Cardiac fibroblast (primary cell): ENCODE measurements around the gene PUS1.
"Not testable (repeated sequence)": the region's sequence is repeated elsewhere in the genome, so short reads cannot be mapped to it uniquely, and the experiment has no call there.

Experiments
- DNase-seq, 2 donors: peaks; one replicate each; pipeline versions ENCODE4 v3.0.0 to v3.0.0-alpha.2; 2010; ENCODE audit warnings: low read depth in 2 of 2
- H3K4me3 ChIP-seq, 2 donors: replicated peaks in 1 of 2; 1 replicate in 1 of 2; 2 replicates in 1 of 2; pipeline ENCODE4 v1.5.1; 2011; ENCODE audit warnings: low read depth in 2 of 2, low read length in 2 of 2, mild to moderate bottlenecking in 2 of 2, moderate library complexity in 1 of 2
- TF ChIP-seq, protein P1 (sequence below): IDR thresholded peaks from one replicate; pipeline ENCODE4 v1.5.1; 2011; ENCODE audit warnings: low read depth, mild to moderate bottlenecking, low read length, inconsistent platforms

PUS1 gene

DNA sequence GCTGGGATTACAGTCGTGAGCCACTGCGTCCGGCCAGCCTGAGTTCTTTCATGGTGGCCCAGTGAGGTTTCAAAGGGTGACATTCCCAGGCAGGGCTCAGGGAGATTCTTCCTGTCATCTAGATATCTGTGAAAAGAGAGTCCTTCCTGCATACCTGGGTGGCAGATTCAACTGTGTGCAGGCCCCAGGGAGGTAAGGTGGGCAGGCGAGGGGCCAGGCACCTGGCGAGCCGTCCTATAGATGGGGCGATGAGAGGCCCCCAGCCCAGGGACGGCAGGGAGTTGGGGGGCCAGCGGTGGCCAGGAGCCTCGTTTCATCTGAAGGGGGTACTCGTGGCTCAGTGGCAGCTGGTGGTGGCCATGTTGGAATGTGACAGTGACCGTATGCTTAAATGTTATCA is 13.6 kb downstream of the PUS1 start:
- DNase-seq: no peak
- no peak overlapping the region for H3K4me3 ChIP-seq
- TF ChIP-seq, protein P1, sequence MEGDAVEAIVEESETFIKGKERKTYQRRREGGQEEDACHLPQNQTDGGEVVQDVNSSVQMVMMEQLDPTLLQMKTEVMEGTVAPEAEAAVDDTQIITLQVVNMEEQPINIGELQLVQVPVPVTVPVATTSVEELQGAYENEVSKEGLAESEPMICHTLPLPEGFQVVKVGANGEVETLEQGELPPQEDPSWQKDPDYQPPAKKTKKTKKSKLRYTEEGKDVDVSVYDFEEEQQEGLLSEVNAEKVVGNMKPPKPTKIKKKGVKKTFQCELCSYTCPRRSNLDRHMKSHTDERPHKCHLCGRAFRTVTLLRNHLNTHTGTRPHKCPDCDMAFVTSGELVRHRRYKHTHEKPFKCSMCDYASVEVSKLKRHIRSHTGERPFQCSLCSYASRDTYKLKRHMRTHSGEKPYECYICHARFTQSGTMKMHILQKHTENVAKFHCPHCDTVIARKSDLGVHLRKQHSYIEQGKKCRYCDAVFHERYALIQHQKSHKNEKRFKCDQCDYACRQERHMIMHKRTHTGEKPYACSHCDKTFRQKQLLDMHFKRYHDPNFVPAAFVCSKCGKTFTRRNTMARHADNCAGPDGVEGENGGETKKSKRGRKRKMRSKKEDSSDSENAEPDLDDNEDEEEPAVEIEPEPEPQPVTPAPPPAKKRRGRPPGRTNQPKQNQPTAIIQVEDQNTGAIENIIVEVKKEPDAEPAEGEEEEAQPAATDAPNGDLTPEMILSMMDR: no peak

DNA sequence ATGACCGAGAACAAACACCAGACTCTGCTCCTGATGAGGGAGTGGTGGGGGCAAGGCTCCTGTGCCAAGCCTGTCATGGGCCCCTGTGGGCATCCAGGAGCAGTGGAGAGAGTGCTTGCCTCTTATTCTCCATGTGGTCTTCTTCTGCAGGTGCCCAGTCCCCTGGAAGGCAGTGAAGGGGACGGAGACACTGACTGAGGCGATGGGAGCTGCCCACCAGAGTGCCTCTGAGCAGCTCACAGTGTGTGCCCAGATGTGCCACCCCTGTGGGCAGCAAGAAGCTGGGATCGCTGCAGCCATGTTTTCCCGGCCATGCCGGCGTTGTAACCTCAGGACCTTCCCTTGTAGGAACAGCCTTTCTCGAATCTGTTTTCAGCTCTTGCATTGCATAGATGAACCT is 14.3 kb downstream of the PUS1 start:
- no peak overlapping the region for H3K4me3 ChIP-seq
- TF ChIP-seq, protein P1: no peak
- no peak for DNase-seq

DNA sequence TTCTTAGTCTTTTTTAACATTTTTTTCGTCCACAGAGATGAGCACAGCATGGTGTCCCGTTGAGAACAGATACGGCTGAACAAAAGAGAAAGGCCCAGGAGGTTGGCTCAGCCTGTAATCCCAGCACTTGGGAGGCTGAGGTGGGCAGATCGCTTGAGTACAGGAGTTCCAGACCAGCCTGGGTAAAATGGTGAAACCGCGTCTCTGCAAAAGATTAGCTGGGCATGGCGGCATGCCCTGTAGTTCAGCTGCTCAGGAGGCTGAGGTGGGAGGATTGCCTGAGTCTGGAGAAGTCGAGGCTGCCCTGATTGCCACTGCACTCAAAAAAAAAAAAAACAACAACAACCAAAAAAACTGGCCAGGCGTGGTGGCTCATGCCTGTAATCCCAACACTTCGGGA is 14.8 kb downstream of the PUS1 start:
- DNase-seq: no peak
- TF ChIP-seq, protein P1: no peak
- no peak overlapping the region for H3K4me3 ChIP-seq

DNA sequence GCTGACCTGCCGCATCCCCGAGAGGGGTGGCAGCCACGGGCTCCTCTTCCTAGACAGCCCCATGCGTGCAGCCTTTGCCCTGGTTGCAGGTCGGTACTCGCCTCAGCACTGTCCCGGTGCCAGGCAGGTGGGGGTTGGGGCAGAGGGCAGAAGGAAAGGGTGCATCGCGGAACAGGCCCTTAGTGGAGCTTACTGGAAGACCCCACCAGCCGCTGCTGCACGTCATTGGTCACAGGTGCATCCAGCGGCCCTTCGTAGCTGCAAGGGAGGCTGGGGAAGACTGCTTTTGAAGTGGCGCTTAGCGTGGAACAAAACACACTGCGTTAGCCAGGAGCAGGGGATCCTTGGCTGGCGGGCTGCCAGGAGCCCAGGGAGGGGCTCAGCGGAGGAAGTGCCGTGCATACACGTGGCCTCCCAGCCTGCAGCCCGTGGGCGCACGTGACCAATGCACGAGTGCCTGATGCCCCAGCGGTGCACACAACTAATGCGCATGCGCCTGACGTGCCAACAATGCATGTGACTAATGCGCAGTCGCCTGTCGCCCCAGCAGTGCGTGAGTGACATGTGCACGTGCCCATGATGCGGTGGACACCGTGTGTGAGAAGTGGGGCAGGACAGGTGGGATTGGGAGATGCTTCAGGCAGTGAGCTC is 15.7 kb downstream of the PUS1 start:
- TF ChIP-seq, protein P1: no peak
- H3K4me3 ChIP-seq: no peak overlapping the region
- DNase-seq: no peak

DNA sequence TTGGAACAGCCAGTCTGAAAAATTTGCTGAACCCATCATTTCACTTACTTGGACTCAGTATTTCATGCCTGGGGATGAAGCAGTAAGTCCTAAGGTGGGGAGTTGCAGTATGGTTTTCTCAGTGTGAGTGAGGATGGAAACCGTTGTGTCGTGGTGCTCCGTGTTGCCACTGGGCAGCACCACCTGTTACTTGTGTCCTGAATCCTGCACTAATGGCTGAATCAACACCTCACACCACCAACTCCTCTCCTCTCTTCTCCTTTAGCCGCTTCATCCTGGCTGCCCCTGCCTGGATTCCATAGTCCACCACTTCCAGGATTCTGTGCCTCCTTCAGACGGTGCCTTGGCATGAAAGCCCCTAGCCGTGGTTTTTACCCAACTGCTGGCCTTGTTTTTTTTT is 17.7 kb downstream of the PUS1 start:
- DNase-seq: no peak

DNA sequence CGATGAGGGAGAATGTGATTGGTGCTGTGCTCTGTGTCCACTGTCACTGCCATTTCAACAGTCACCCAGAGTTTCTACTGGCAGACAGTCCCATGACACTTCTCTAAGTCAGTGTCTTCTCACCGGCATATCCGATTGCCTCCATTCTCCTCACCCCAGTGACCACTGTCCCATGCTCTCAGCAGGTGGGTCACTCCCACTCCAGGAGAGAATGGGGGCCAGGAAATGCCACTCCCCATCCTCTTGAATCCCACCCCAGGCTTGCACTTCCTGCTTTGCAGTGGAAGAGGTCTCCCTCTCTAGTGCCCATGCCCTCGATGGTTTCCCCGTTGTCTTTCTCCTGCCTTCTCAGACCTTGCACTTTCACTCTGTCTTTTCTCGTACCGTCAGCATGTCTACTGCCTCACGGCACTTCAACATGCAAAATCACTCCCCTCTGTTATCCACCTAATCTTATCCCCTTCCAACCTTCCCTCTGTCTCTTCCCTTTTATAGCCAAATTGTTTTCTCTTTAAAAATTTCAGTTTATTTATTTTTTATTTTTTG is 18.5 kb downstream of the PUS1 start:
- TF ChIP-seq, protein P1: no peak
- no peak overlapping the region for H3K4me3 ChIP-seq
- no peak for DNase-seq

More for the DNA sequence above, 17.7 kb downstream of the PUS1 start:
- no peak overlapping the region for H3K4me3 ChIP-seq
- TF ChIP-seq, protein P1: no peak

DNA sequence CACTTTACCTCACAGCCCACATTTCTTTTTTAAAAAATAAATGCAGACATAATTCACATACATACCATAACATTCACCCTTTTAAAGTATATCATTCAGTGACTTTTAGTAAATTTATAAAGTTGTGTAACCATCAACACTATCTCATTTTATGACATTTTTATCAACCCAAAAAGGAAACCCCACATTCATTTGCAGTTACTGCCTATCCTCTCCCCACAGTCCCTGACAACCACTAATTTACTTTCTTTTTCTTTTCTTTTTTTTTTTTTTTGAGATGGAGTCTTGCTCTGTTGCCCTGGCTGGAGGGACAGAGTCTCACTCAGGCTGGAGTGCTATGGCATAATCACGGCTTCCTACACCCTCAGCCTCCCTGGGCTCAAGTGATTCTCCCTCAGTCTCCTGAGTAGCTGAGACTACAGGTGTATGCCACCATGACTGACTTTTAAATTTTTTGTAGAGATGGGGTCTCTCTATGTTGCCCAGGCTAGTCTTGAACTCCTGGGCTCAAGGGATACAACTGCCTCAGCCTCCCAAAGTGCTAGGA is 19.2 kb downstream of the PUS1 start:
- H3K4me3 ChIP-seq: no peak overlapping the region
- TF ChIP-seq, protein P1: no peak
- DNase-seq: no peak

DNA sequence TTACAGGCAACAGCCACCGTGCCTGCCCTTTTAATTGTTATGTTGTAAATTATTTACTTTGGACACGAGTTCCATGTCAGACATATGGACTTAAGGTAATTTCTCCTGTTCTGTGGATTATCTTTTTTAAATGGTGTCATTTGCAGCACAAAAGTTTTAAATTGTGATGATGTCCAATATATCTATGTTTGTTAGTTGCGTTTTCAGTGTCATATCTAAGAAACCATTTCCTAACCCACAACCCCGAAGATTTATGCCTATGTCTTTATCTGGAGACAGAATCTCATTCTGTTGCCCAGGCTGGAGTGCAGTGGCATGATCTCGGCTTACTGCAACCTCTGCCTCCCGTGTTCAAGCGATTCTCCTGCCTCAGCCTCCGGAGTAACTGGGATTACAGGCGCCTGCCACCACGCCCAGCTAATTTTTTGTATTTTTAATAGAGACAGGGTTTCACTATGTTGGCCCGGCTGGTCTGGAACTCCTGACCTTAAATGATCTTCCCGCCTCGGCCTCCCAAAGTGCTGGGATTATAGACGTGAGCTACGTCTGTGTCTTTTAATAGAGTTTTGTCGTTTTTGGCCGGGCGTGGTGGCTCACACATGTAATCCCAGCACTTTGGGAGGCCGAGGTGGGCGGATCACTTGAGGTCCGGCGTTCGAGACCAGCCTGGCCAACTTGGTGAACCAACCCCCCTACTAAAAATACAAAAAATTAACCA is 19.8 kb downstream of the PUS1 start:
- DNase-seq: not testable (repeated sequence)
- H3K4me3 ChIP-seq: peak overlapping the region; percentile 48 to 56
